IMR-90 (cell line): ENCODE data around the gene TRIM32. TPM values are rescaled to one million over a fixed set of nuclear protein-coding genes. Genes with fewer than 3 reads are reported as not detected.

Source experiments
- ATAC-seq: fragments of 200-7000 bp; cut with Tn5 transposase; 2 replicates; pipeline ENCODE4 v1.9.1; 2020; ENCODE audit warnings: low read depth, mild to moderate bottlenecking, moderate library complexity
- BruUV-seq: library from RNA; stranded (reverse); fragments of 400-500 nt; replicated peaks from 2 replicates; lab custom pipeline; 2021; lab: Mats Ljungman, UMichigan
- CTCF ChIA-PET: fragments of 300-600 bp; formaldehyde crosslinking; extraction: SDS; loops from one replicate; lab custom pipeline; 2021; ENCODE audit warnings: antibody characterized with exemption; lab: Yijun Ruan, JAX
- POLR2A ChIA-PET: fragments of 300-600 bp; sonication (Branson Sonifier 250); formaldehyde crosslinking; loops from one replicate; lab custom pipeline; 2022; ENCODE audit warnings: antibody characterized with exemption; ENCODE audit not compliant: unreplicated experiment; lab: Charles Lee
- DNase-seq: peaks from one replicate; pipeline ENCODE4 v3.0.0; 2013
- H2AFZ ChIP-seq: replicated peaks from 2 replicates; pipeline ENCODE3; 2013; ENCODE audit warnings: low read length, mild to moderate bottlenecking; ENCODE audit not compliant: poor library complexity
- H2AK5ac ChIP-seq: 2 replicates; pipeline ENCODE4 v1.6.1; 2013; ENCODE audit warnings: low read depth, low read length, inconsistent platforms
- H2AK9ac ChIP-seq: replicated peaks from 2 replicates; pipeline ENCODE3; 2013; ENCODE audit warnings: mild to moderate bottlenecking, low read depth, low read length, moderate library complexity; ENCODE audit not compliant: poor library complexity
- H2BK120ac ChIP-seq: 2 replicates; pipeline ENCODE4 v1.6.1; 2013; ENCODE audit warnings: low read depth, low read length, inconsistent platforms
- H2BK15ac ChIP-seq: 3 replicates; pipeline ENCODE4 v1.6.1; 2013; ENCODE audit warnings: low read depth, low read length, inconsistent platforms
- H2BK20ac ChIP-seq: 2 replicates; pipeline ENCODE4 v1.6.1; 2013; ENCODE audit warnings: low read depth, mild to moderate bottlenecking, inconsistent platforms, low read length, moderate library complexity
- H2BK5ac ChIP-seq: 2 replicates; pipeline ENCODE4 v1.6.1; 2013; ENCODE audit warnings: mild to moderate bottlenecking, low read depth, low read length, inconsistent platforms; ENCODE audit not compliant: poor library complexity, severe bottlenecking
- H3K14ac ChIP-seq: replicated peaks from 2 replicates; pipeline ENCODE4 v1.6.1; 2013; ENCODE audit warnings: low read depth, low read length, inconsistent platforms
- H3K18ac ChIP-seq: 2 replicates; pipeline ENCODE4 v1.6.1; 2013; ENCODE audit warnings: low read depth, low read length, control low read depth
- H3K23ac ChIP-seq: 2 replicates; pipeline ENCODE4 v1.6.1; 2013; ENCODE audit warnings: low read depth, low read length, inconsistent platforms
- H3K27ac ChIP-seq: 2 replicates; pipeline ENCODE4 v1.5.1; 2013; ENCODE audit warnings: mild to moderate bottlenecking, control low read depth, low read length; ENCODE audit not compliant: insufficient read depth
- H3K27me3 ChIP-seq: 2 replicates; pipeline ENCODE4 v1.6.1; 2013; ENCODE audit warnings: low read length; ENCODE audit not compliant: control insufficient read depth, insufficient read depth
- H3K36me3 ChIP-seq: 2 replicates; pipeline ENCODE4 v1.6.1; 2013; ENCODE audit warnings: low read length, mixed read lengths; ENCODE audit not compliant: control insufficient read depth, insufficient read depth
- H3K4ac ChIP-seq: 2 replicates; pipeline ENCODE4 v1.6.1; 2013; ENCODE audit warnings: low read depth, low read length, inconsistent platforms
- H3K4me1 ChIP-seq: 2 replicates; pipeline ENCODE4 v1.6.1; 2013; ENCODE audit warnings: low read length, mixed read lengths; ENCODE audit not compliant: control insufficient read depth, insufficient read depth
- H3K4me2 ChIP-seq: 2 replicates; pipeline ENCODE4 v1.6.1; 2013; ENCODE audit warnings: low read depth, mild to moderate bottlenecking, control low read depth, low read length, moderate library complexity
- H3K4me3 ChIP-seq: 2 replicates; pipeline ENCODE4 v1.5.1; 2013; ENCODE audit warnings: low read depth, mild to moderate bottlenecking, control low read depth, low read length, moderate library complexity; ENCODE audit not compliant: insufficient read depth
- H3K56ac ChIP-seq: 2 replicates; pipeline ENCODE4 v1.6.1; 2013; ENCODE audit warnings: low read length, inconsistent platforms; ENCODE audit not compliant: insufficient read depth; ENCODE audit errors: extremely low read depth
- H3K79me1 ChIP-seq, 2 experiments: 2 replicates each; pipeline ENCODE4 v1.6.1; 2013; ENCODE audit warnings: low read length in 2 of 2, inconsistent platforms in 1 of 2, low read depth in 1 of 2
- H3K9ac ChIP-seq: 2 replicates; pipeline ENCODE4 v1.6.1; 2013; ENCODE audit warnings: low read depth, low read length, control low read depth
- H3K9me1 ChIP-seq: 2 replicates; pipeline ENCODE4 v1.6.1; 2013; ENCODE audit warnings: low read length, inconsistent platforms; ENCODE audit not compliant: insufficient read depth
- H3K9me3 ChIP-seq: 2 replicates; pipeline ENCODE4 v1.6.1; 2013; ENCODE audit warnings: low read length; ENCODE audit not compliant: control insufficient read depth, insufficient read depth
- H4K20me1 ChIP-seq: 2 replicates; pipeline ENCODE4 v1.6.1; 2013; ENCODE audit warnings: low read length, inconsistent platforms; ENCODE audit not compliant: insufficient read depth
- H4K5ac ChIP-seq: 2 replicates; pipeline ENCODE4 v1.6.1; 2013; ENCODE audit warnings: mild to moderate bottlenecking, low read depth, low read length, control low read depth
- H4K8ac ChIP-seq, 2 experiments: 2 replicates each; pipeline ENCODE4 v1.6.1; 2013; ENCODE audit warnings: low read depth in 2 of 2, low read length in 2 of 2, control low read depth in 1 of 2, inconsistent platforms in 1 of 2
- H4K91ac ChIP-seq: 2 replicates; pipeline ENCODE4 v1.6.1; 2013; ENCODE audit warnings: low read depth, low read length, inconsistent platforms; ENCODE audit not compliant: insufficient read depth
- BHLHE40 ChIP-seq: fragments of 150-350 bp; IDR thresholded peaks from 2 replicates; pipeline ENCODE4 v1.6.1; 2016; ENCODE audit warnings: mild to moderate bottlenecking, low read depth, low read length
- CEBPB ChIP-seq: IDR thresholded peaks from 2 replicates; pipeline ENCODE4 v1.6.1; 2012; ENCODE audit warnings: low read depth, low read length, improper control_type of control experiment
- FOS ChIP-seq: fragments of 150-350 bp; IDR thresholded peaks from 2 replicates; pipeline ENCODE4 v1.6.1; 2016; ENCODE audit warnings: low read depth, low read length
- MAZ ChIP-seq: IDR thresholded peaks from 2 replicates; pipeline ENCODE4 v1.6.1; 2012; ENCODE audit warnings: low read depth, mild to moderate bottlenecking, low read length, improper control_type of control experiment, moderate library complexity, borderline replicate concordance
- MXI1 ChIP-seq: IDR thresholded peaks from 2 replicates; pipeline ENCODE4 v1.6.1; 2012; ENCODE audit warnings: low read depth, mild to moderate bottlenecking, low read length, moderate library complexity, borderline replicate concordance
- RAD21 ChIP-seq: IDR thresholded peaks from 2 replicates; pipeline ENCODE4 v1.6.1; 2012; ENCODE audit warnings: low read length, improper control_type of control experiment
- SMC3 ChIP-seq: fragments of 150-350 bp; IDR thresholded peaks from 2 replicates; pipeline ENCODE4 v1.6.1; 2016; ENCODE audit warnings: low read depth, mild to moderate bottlenecking, antibody characterized with exemption, low read length, moderate library complexity
- WGBS, 2 experiments: methylation state at CpG; one replicate each; pipeline versions ENCODE4 v1.1.5 to v1.1.7; 2013; ENCODE audit warnings: missing lambda C conversion rate in 2 of 2; ENCODE audit not compliant: insufficient read length in 1 of 2; ENCODE audit errors: extremely low coverage in 2 of 2; 5-methylcytosine and 5-hydroxymethylcytosine counted together
- dilution Hi-C: fragments of 300-500 bp; cut with HindIII; formaldehyde crosslinking; loops from one replicate; pipeline ENCODE4 v1.14.3; 2018; ENCODE audit warnings: low sequenced_read_pairs; ENCODE audit not compliant: unreplicated experiment
- in situ Hi-C: fragments of 300-500 bp; cut with MboI; formaldehyde crosslinking; loops from 3 replicates; pipeline ENCODE4 v1.14.3; 2019; ENCODE audit warnings: low sequenced_read_pairs, inconsistent platforms, mixed read lengths
- intact Hi-C: fragments of 100-400 bp; cut with micrococcal nuclease; formaldehyde crosslinking; loops from 2 replicates; pipeline ENCODE4 v1.10.0; 2022
- polyA plus RNA-seq, 3 experiments: library from polyadenylated mRNA; depleted of rRNA; stranded (reverse); fragments of >200 nt; gene quantifications; 2 replicates each; pipeline ENCODE4 v1.2.3, GENCODE V29; 2012; ENCODE audit warnings: low replicate concordance in 1 of 3
- total RNA-seq: library from RNA; depleted of rRNA; stranded (reverse); fragments of >200 nt; gene quantifications from 2 replicates; pipeline ENCODE4 v1.2.3, GENCODE V29; 2012

The TRIM32 gene
- total and polyA plus RNA-seq, 2 of the 4 experiments (the other 2 are of a cell fraction) = 12.8 to 31.0 TPM

DNA sequence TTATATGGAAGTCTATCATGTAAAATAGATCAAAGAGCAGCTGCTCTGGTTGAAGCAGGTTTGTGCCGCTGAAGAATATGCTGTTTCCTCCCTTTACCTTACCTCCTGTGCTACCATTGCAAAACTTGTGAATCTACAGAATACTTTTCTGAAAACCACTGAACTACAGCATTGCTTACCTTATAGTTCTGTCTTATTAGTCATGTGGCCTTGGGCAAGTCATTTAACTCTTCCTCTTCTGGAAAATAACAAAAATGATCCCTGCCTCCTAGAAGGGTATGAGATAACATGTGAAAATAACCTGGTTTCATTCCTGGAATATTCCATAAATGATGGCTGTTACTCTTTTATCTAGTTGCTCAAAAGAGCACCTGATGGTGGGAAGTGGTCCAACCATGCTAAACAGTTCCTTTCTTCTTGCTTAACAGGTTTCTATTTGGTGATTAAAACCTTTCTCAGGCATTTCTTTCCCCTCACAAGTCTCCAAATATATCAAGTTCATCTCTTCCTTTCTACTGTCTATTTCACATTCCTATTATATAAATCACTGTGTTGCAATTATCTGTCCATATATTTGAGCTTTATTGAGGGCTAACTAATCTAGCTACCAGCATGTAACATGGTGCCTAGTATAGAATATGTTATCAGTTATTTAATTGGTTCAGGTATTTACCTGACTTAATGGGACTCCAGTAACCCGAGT is 15.0 kb downstream of the TRIM32 start:
- Histone ChIP-seq H4K91ac (no peak overlapping the region), H3K36me3 (peaks cover 25% of the 10 kb centered on the region), H4K5ac (no peak overlapping the region), H3K27me3 (no peaks in the 10 kb centered on the region), H3K27ac (no peak overlapping the region), H2BK15ac (no peak overlapping the region), H2AK9ac (no peak overlapping the region), H2BK120ac (no peak overlapping the region), H3K9ac (no peak overlapping the region), H3K23ac (no peak overlapping the region), H3K79me1 (peaks cover 34 to 55% of the 10 kb centered on the region in 2 experiments), H3K4me2 (no peak overlapping the region), H3K9me1 (peaks cover 26% of the 10 kb centered on the region), H3K4ac (no peak overlapping the region), H3K14ac (no peak overlapping the region), H4K20me1 (peaks cover 55% of the 10 kb centered on the region), H3K56ac (no peak overlapping the region), H3K18ac (no peak overlapping the region), H3K9me3 (no peaks in the 10 kb centered on the region), H2AFZ (no peak overlapping the region), H2AK5ac (no peak overlapping the region), H3K4me3 (no peak overlapping the region), H3K4me1 (peaks cover 9% of the 10 kb centered on the region), H2BK5ac (no peak overlapping the region), H2BK20ac (no peak overlapping the region), H4K8ac (no peak overlapping the region)
- DNase-seq (no peak), ATAC-seq (no peak)
- TF ChIP-seq MAZ (no peak), SMC3 (no peak), CEBPB (0 out of 2 replicates have a peak, but pooled peaks have one; percentile 22), BHLHE40 (no peak), MXI1 (no peak), RAD21 (no peak), FOS (no peak)
- dilution Hi-C loops (no loop called here), intact Hi-C loops (no loop called here), in situ Hi-C loops (no loop called here)
- BruUV-seq = no TSS peak
- no CpG with 5 or more reads among the region's 2 CpGs for WGBS, 2 experiments
- ChIA-PET CTCF (no interaction called here), POLR2A (interaction anchor here (0.5 kb wide), 1 partner anchor 54 kb away, joined by 3 read pairs; no protein-coding TSS in a partner anchor)
